Measurements from ENCODE around the gene C4orf51.

C4orf51 gene

GRCh38 chr4:145756244-145756643 lies 76.3 kb downstream of the C4orf51 start:
- no peak for DNase-seq (ENCODE audit: low read depth)

- no peak for DNase-seq (ENCODE audit: low read depth)
These were observed 77.2 kb downstream of the C4orf51 start for GRCh38 chr4:145757188-145757587.

GRCh38 chr4:145760176-145760575 lies 80.2 kb downstream of the C4orf51 start:
- DNase-seq (ENCODE audit: low read depth): no peak

- DNase-seq (ENCODE audit: low read depth): no peak
These were observed 81.3 kb downstream of the C4orf51 start for GRCh38 chr4:145760961-145761929.

GRCh38 chr4:145762719-145763118 lies 82.8 kb downstream of the C4orf51 start:
- DNase-seq (ENCODE audit: low read depth): no peak

- no peak for DNase-seq (ENCODE audit: low read depth)
These were observed 83.5 kb downstream of the C4orf51 start for GRCh38 chr4:145763399-145763798.

GRCh38 chr4:145766273-145766672 lies 86.3 kb downstream of the C4orf51 start:
- no peak for DNase-seq (ENCODE audit: low read depth)

GRCh38 chr4:145769450-145770037 lies 89.6 kb downstream of the C4orf51 start:
- DNase-seq (ENCODE audit: low read depth): no peak

GRCh38 chr4:145770124-145770523 lies 90.2 kb downstream of the C4orf51 start:
- DNase-seq (ENCODE audit: low read depth): no peak

- DNase-seq (ENCODE audit: low read depth): no peak
These were observed 92.4 kb downstream of the C4orf51 start for GRCh38 chr4:145772347-145772746.

- no peak for DNase-seq (ENCODE audit: low read depth)
These were observed 93.8 kb downstream of the C4orf51 start for GRCh38 chr4:145773581-145774234.

- no peak for DNase-seq (ENCODE audit: low read depth)
These were observed 94.5 kb downstream of the C4orf51 start for GRCh38 chr4:145774473-145774872.

GRCh38 chr4:145775406-145775805 lies 95.5 kb downstream of the C4orf51 start:
- no peak for DNase-seq (ENCODE audit: low read depth)

GRCh38 chr4:145776208-145776607 lies 96.3 kb downstream of the C4orf51 start:
- no peak for DNase-seq (ENCODE audit: low read depth)

- DNase-seq (ENCODE audit: low read depth): peak; percentile 70
These were observed 99.4 kb downstream of the C4orf51 start for GRCh38 chr4:145779319-145779801.

- peak; percentile 9 for DNase-seq (ENCODE audit: low read depth)
These were observed 101.4 kb downstream of the C4orf51 start for GRCh38 chr4:145781351-145781750.

Data from ELR (cell line).